ENCODE data around the gene SYNJ2.
"Not testable (repeated sequence)": the region's sequence is repeated elsewhere in the genome, so short reads cannot be mapped to it uniquely, and the experiment has no call there.

The SYNJ2 gene

DNA sequence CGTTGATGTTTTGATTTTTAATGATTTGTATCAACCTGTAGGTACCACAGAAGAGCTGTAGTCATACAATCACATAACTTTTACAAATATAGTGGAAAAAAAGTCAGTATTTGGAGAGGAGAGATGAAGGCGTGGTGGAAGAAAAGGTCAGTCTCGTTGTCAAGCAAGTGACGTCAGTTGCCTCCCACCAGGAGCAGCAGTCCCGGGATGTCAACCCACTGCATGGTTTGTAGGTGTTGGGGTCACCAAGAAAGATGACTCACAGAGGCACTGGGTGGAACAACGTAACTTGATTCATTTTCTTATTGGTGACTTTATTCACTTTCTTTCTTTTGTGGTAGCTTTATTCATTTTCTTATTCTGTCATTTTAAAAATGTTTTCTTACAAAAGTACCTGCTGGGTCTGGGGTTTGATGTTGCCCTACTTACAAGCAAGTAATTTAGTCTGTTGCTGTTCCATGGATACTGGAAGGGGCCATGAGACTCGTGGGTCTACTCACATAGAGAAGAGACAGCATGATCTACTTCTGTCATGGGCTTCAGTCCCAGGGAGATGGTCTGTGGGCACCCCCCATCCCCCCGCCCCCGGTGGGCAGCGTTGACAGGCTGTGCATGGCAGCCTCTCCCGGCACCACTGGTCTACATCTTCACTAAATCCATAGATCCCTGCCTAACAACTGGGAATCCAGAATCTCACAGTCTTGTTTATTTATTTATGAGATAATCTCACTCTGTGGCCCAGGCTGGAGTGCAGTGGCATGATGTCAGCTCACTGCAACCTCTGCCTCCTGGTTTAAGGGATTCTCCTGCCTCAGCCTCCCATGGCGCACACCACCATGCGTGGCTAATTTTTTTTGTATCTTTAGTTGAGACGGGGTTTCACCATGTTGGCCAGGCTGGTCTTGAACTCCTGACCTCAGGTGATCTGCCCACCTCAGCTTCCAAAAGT is 36.4 kb upstream of the SYNJ2 start:
- Histone ChIP-seq H3K4me3 (ENCODE audit: low read length in 2 of 2) (no peak overlapping the region), H3K4me1 (ENCODE audit: control insufficient read depth, insufficient read depth, low read length) (no peaks in the 10 kb centered on the region), H3K9ac (ENCODE audit: low read length in 2 of 2) (no peak overlapping the region), H3K27ac (ENCODE audit: low read length) (no peak overlapping the region), H3K9me3 (ENCODE audit: control insufficient read depth in 2 of 2, low read length in 2 of 2) (no peaks in the 10 kb centered on the region), H3K27me3 (ENCODE audit: control insufficient read depth in 1 of 2, insufficient read depth in 2 of 2, low read length in 2 of 2) (no peaks in the 10 kb centered on the region), H3K36me3 (ENCODE audit: control insufficient read depth in 2 of 2, insufficient read depth in 2 of 2, low read length in 2 of 2) (peaks cover 35 to 38% of the 10 kb centered on the region in 2 donors)

DNA sequence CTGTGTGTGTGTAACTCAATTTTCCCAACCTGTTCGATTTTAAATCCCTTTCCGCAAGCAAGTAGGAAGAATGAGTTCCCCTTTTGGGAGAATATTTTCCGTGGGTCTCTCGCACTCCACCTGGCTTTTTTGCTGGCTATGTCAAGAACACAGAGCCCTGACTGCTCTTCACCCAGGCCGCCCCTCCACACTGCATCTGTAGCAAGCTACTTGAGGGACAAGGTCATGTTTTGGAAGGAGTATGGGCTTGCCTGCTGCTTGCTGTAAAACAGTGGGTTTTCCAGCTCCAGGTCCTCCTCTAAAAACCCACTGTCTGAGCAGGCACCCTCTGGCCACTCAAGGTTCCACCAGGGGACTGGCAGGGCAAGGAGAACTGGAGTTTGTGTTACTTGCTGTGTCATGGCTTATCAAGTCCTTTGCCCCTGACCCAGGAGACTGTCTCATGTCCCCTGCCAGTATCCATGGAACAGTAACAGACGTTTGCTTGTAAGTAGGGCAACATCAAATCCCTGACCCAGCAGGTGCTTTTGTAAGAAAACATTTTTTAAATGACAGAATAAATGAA is 35.5 kb upstream of the SYNJ2 start:
- H3K9ac ChIP-seq (ENCODE audit: low read length in 2 of 2): no peak overlapping the region
- no peak overlapping the region for H3K27ac ChIP-seq (ENCODE audit: low read length)
- H3K27me3 ChIP-seq (ENCODE audit: control insufficient read depth in 1 of 2, insufficient read depth in 2 of 2, low read length in 2 of 2): no peaks in the 10 kb centered on the region
- no peak overlapping the region for H3K4me3 ChIP-seq (ENCODE audit: low read length in 2 of 2)
- no peaks in the 10 kb centered on the region for H3K4me1 ChIP-seq (ENCODE audit: control insufficient read depth, insufficient read depth, low read length)
- no peaks in the 10 kb centered on the region for H3K9me3 ChIP-seq (ENCODE audit: control insufficient read depth in 2 of 2, low read length in 2 of 2)
- peaks cover 30 to 32% of the 10 kb centered on the region in 2 donors for H3K36me3 ChIP-seq (ENCODE audit: control insufficient read depth in 2 of 2, insufficient read depth in 2 of 2, low read length in 2 of 2)

DNA sequence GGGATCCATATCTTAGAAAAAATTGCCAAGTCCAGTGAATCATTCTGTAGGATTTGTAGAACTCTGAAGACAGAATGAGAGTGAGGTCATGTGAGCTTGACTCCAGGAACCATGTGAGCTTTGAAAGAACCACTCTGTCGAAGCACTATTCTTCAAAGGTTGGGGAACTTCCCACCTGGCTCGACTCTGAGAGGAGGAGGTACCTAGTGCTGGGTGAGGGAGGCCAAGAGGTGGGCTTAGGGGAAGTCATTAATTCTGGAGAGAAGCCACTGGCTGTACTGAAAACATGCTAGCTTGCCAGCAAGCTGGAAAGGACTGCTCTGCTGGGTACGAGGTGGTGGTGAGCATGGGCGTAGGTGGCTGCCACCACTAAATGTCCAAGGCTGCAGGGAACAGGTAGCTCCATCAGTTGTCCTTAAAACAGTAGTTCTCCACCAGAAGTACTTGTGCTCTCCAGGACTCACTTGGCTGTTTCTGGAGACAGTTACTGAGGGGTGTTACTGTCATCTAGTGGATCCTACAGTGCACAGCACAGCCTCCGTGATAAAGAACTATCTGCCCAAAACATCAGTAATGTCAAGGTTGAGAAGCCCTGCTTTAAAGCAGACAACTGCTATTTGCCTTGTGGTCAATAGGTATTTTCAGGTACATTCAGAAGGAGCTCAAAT is 34.7 kb upstream of the SYNJ2 start:
- Histone ChIP-seq H3K9ac (ENCODE audit: low read length in 2 of 2) (no peak overlapping the region), H3K4me1 (ENCODE audit: control insufficient read depth, insufficient read depth, low read length) (no peaks in the 10 kb centered on the region), H3K4me3 (ENCODE audit: low read length in 2 of 2) (no peak overlapping the region), H3K36me3 (ENCODE audit: control insufficient read depth in 2 of 2, insufficient read depth in 2 of 2, low read length in 2 of 2) (peaks cover 23 to 25% of the 10 kb centered on the region in 2 donors), H3K27me3 (ENCODE audit: control insufficient read depth in 1 of 2, insufficient read depth in 2 of 2, low read length in 2 of 2) (no peaks in the 10 kb centered on the region), H3K27ac (ENCODE audit: low read length) (no peak overlapping the region), H3K9me3 (ENCODE audit: control insufficient read depth in 2 of 2, low read length in 2 of 2) (no peaks in the 10 kb centered on the region)

DNA sequence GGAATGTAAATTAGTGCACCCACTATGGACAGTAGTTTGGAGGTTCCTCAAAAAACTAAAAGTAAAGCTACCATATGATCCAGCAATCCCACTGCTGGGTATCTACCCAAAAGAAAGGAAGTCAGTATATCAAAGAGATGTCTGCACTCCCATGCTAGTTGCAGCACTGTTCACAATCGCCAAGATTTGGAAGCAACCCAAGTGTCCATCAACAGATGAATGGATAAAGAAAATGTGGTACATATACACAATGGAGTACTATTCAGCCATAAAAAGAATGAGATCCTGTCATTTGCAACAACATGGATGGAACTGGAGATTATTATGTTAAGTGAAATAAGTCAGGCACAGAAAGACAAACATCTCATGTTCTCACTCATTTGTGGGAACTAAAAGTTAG is 30.8 kb upstream of the SYNJ2 start:
- H3K9ac ChIP-seq (ENCODE audit: low read length in 2 of 2); H3K27ac ChIP-seq (ENCODE audit: low read length); H3K4me1 ChIP-seq (ENCODE audit: control insufficient read depth, insufficient read depth, low read length); H3K9me3 ChIP-seq (ENCODE audit: control insufficient read depth in 2 of 2, low read length in 2 of 2); H3K4me3 ChIP-seq (ENCODE audit: low read length in 2 of 2); H3K27me3 ChIP-seq (ENCODE audit: control insufficient read depth in 1 of 2, insufficient read depth in 2 of 2, low read length in 2 of 2); H3K36me3 ChIP-seq (ENCODE audit: control insufficient read depth in 2 of 2, insufficient read depth in 2 of 2, low read length in 2 of 2): not testable (repeated sequence)

DNA sequence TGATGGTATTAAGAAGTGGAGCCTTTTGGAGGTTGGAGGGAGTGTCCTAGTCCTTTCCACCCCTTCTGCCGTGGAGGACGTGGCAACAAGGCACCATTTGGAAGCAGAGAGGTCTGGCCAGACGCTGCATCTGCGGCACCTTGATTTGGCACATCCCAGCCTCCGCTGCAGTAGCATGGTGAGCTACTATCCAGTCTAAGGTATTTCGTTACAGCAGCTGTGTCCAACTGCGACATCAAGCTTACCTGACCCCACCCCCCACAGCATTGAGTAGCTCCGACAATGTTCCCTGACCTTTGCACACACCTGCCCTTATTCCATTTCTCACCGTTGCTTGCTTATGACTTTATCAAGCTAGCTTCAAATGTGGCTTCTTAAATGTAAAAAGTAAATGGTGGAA is 29.8 kb upstream of the SYNJ2 start:
- no peak overlapping the region for H3K9ac ChIP-seq (ENCODE audit: low read length in 2 of 2)
- no peaks in the 10 kb centered on the region for H3K36me3 ChIP-seq (ENCODE audit: control insufficient read depth in 2 of 2, insufficient read depth in 2 of 2, low read length in 2 of 2)
- no peaks in the 10 kb centered on the region for H3K9me3 ChIP-seq (ENCODE audit: control insufficient read depth in 2 of 2, low read length in 2 of 2)
- no peaks in the 10 kb centered on the region for H3K27me3 ChIP-seq (ENCODE audit: control insufficient read depth in 1 of 2, insufficient read depth in 2 of 2, low read length in 2 of 2)
- H3K4me1 ChIP-seq (ENCODE audit: control insufficient read depth, insufficient read depth, low read length): peaks cover 4% of the 10 kb centered on the region
- H3K27ac ChIP-seq (ENCODE audit: low read length): no peak overlapping the region
- no peak overlapping the region for H3K4me3 ChIP-seq (ENCODE audit: low read length in 2 of 2)

DNA sequence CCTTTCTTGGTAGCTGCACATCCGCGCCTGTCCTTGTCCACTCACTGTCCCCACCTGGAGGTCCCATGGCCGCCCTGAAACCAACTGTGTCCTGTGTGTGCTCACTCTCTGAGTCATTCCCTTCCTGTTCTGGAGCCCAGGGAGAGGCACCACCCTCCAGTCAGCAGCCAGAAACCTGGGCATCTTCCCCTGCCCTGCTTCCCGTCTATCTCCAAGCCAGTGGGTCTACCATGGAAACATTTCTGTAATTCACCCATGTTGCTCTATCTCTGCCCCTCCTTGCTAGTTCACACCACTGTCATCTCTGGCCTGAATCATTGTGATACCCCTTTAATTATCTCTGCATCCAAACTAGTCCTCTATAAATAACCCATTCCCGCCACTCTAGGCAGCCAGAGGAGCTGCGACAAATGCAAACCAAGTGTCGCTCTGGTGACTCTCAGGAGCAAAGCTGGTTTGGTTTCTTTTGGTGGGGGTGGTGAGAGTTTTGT is 28.8 kb upstream of the SYNJ2 start:
- H3K27me3 ChIP-seq (ENCODE audit: control insufficient read depth in 1 of 2, insufficient read depth in 2 of 2, low read length in 2 of 2): no peaks in the 10 kb centered on the region
- no peak overlapping the region for H3K4me3 ChIP-seq (ENCODE audit: low read length in 2 of 2)
- H3K9ac ChIP-seq (ENCODE audit: low read length in 2 of 2): no peak overlapping the region
- H3K27ac ChIP-seq (ENCODE audit: low read length): no peak overlapping the region
- H3K36me3 ChIP-seq (ENCODE audit: control insufficient read depth in 2 of 2, insufficient read depth in 2 of 2, low read length in 2 of 2): no peaks in the 10 kb centered on the region
- peaks cover 4% of the 10 kb centered on the region for H3K4me1 ChIP-seq (ENCODE audit: control insufficient read depth, insufficient read depth, low read length)
- no peaks in the 10 kb centered on the region for H3K9me3 ChIP-seq (ENCODE audit: control insufficient read depth in 2 of 2, low read length in 2 of 2)

DNA sequence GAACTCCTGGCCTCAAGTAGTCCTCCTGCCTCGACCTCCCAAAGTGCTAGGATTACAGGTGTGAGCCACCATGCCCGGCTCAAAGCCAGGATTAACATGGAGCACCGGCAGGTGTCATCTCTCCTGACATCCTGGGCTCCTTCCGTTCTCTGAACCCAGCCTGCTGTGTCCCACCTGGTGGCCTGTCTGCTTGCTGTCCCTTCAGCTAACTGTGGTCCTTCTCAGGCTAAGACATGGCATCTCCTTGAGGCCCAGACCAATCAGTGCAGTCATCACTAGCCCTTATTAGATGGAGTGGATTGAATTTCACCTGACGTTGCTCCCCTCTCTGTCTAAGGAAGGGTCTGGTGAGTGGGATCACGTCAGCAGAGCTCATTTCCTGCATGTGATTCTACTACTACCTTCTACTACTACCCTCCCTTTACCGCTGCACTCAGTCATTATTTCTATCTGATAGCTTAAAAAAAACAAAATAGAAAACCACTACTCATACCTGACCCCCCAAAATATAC is 28.0 kb upstream of the SYNJ2 start:
- Histone ChIP-seq H3K4me3 (ENCODE audit: low read length in 2 of 2) (peak overlapping the region; percentile 14 to 70), H3K27ac (ENCODE audit: low read length) (no peak overlapping the region), H3K9me3 (ENCODE audit: control insufficient read depth in 2 of 2, low read length in 2 of 2) (no peaks in the 10 kb centered on the region), H3K27me3 (ENCODE audit: control insufficient read depth in 1 of 2, insufficient read depth in 2 of 2, low read length in 2 of 2) (no peaks in the 10 kb centered on the region), H3K4me1 (ENCODE audit: control insufficient read depth, insufficient read depth, low read length) (peaks cover 4% of the 10 kb centered on the region), H3K36me3 (ENCODE audit: control insufficient read depth in 2 of 2, insufficient read depth in 2 of 2, low read length in 2 of 2) (no peaks in the 10 kb centered on the region), H3K9ac (ENCODE audit: low read length in 2 of 2) (no peak overlapping the region)

DNA sequence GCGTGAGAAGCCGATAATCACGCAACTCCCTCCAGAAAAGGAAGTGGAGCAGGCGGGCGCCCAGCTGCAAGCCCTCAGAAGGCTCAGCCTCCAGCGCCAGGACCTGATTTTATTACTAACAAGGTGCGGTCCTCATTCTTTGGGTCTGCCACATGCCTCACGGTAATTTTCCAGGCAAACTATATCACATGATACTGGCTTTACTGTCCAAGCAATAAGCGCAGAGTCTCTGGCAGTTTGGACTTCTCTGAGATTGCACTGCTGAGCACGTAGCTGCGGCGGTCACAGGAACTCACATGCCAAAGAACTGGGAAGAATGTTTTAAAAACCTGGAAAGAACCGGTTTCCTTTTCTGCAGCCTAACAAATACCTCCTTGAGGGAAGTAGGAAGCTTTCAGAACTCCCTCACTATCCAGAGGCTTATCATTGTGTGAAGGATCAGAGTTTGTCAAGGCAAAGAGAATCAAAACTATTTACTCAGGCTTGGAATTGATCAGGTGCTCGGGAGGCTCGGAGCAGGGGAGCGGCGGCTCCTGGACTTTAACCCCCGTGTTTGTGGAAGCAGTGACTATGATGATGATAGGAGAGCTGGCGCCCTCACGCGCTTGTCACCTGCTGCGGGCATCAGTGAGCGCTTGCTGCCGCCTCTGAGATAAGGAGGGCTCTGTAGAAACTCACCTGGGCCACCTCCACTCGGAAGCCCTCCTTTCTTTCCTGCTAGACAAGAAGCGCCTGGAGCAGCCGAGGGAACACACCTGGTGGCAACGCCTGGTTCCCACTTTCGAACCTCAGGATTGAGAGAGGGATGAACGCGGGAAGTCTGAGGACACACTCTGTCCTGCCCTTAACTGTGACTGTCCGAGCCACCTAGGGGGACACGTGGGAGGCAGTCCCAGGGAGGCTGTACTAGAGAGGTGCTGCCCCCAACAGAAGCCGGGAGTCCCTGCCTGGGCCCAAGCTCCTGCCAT is 27.2 kb upstream of the SYNJ2 start:
- Histone ChIP-seq H3K4me1 (ENCODE audit: control insufficient read depth, insufficient read depth, low read length) (peaks cover 4% of the 10 kb centered on the region), H3K9ac (ENCODE audit: low read length in 2 of 2) (peak overlapping the region in 1 of 2 donors; percentile 29), H3K27ac (ENCODE audit: low read length) (no peak overlapping the region), H3K36me3 (ENCODE audit: control insufficient read depth in 2 of 2, insufficient read depth in 2 of 2, low read length in 2 of 2) (no peaks in the 10 kb centered on the region), H3K4me3 (ENCODE audit: low read length in 2 of 2) (peak overlapping the region; percentile 14 to 70), H3K9me3 (ENCODE audit: control insufficient read depth in 2 of 2, low read length in 2 of 2) (peaks cover 0 to 4% of the 10 kb centered on the region in 2 donors), H3K27me3 (ENCODE audit: control insufficient read depth in 1 of 2, insufficient read depth in 2 of 2, low read length in 2 of 2) (no peaks in the 10 kb centered on the region)

DNA sequence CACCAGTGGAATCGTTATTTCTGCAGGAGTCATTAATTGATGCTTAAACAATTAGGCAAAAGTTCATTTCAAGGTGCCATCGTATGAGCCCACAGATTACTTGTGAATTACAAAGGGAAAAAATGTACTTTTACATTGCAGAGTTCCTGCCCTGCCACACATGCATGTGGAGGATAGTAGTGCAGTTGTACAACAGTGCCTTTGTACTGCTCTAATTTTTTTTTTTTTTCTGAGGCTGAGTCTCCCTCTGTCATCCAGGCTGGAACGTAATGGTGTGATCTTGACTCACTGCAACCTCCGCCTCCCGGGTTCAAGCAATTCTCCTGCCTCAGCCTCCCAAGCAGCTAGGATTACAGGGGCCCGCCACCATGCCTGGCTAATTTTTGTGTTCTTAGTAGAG is 26.0 kb upstream of the SYNJ2 start:
- Histone ChIP-seq H3K9me3 (ENCODE audit: control insufficient read depth in 2 of 2, low read length in 2 of 2) (peaks cover 7 to 9% of the 10 kb centered on the region in 2 donors), H3K9ac (ENCODE audit: low read length in 2 of 2) (no peak overlapping the region), H3K4me1 (ENCODE audit: control insufficient read depth, insufficient read depth, low read length) (peaks cover 4% of the 10 kb centered on the region), H3K27me3 (ENCODE audit: control insufficient read depth in 1 of 2, insufficient read depth in 2 of 2, low read length in 2 of 2) (no peaks in the 10 kb centered on the region), H3K4me3 (ENCODE audit: low read length in 2 of 2) (no peak overlapping the region), H3K36me3 (ENCODE audit: control insufficient read depth in 2 of 2, insufficient read depth in 2 of 2, low read length in 2 of 2) (no peaks in the 10 kb centered on the region), H3K27ac (ENCODE audit: low read length) (no peak overlapping the region)

Data from stomach smooth muscle (tissue), 2 donors.